Keratinocyte (primary cell): ENCODE results near the gene RBP2.

Experiments used
- CTCF ChIP-seq, 3 experiments: IDR thresholded peaks in 1 of 3; conservative IDR thresholded peaks in 1 of 3; optimal IDR thresholded peaks in 1 of 3; 2 replicates in 2 of 3; 3 replicates in 1 of 3; pipeline versions ENCODE3 to v1.5.1; 2011; ENCODE audit warnings: low read length in 3 of 3, mild to moderate bottlenecking in 3 of 3, moderate library complexity in 2 of 3, control low read depth in 1 of 3, inconsistent platforms in 1 of 3; ENCODE audit not compliant: insufficient read depth in 2 of 3; ENCODE audit errors: extremely low read depth in 1 of 3
- EZH2 ChIP-seq: IDR thresholded peaks from one replicate; pipeline ENCODE4 v1.6.1; 2012; ENCODE audit warnings: inconsistent platforms, mild to moderate bottlenecking, low read length, moderate library complexity

- TF ChIP-seq CTCF (optimal IDR thresholded peaks at IDR 0.05 in 1 of 3, IDR thresholded peaks at IDR 0.05 in 1 of 3, conservative IDR thresholded peaks at IDR 0.05 in 1 of 3; ENCODE audit: extremely low read depth in 1 of 3, insufficient read depth in 2 of 3, low read length in 3 of 3) (no peak), EZH2 (no peak)
These were observed 1.7 kb upstream of the RBP2 start for GRCh38 chr3:139477710-139478640.
